H7 (cell line): Measurements from ENCODE around the gene USP32. TPM values are rescaled to one million over a fixed set of nuclear protein-coding genes. Genes with fewer than 3 reads are reported as not detected.
"Not testable (repeated sequence)": the region's sequence is repeated elsewhere in the genome, so short reads cannot be mapped to it uniquely, and the experiment has no call there.

Experiments
- DNase-seq: peaks from one replicate; pipeline ENCODE4 v3.0.0; 2012
- H3K27me3 ChIP-seq: 2 replicates; pipeline ENCODE4 v1.6.0; 2011; ENCODE audit warnings: mild to moderate bottlenecking, low read length; ENCODE audit not compliant: control insufficient read depth, insufficient read depth
- H3K36me3 ChIP-seq: replicated peaks from 2 replicates; pipeline ENCODE4 v1.5.1; 2011; ENCODE audit warnings: low read length; ENCODE audit not compliant: control insufficient read depth, insufficient read depth
- H3K4me3 ChIP-seq: 2 replicates; pipeline ENCODE4 v1.5.1; 2011; ENCODE audit warnings: low read depth, mild to moderate bottlenecking, control low read depth, low read length, moderate library complexity; ENCODE audit not compliant: insufficient read depth
- total RNA-seq: library from RNA; depleted of rRNA; stranded (reverse); fragments of >200 nt; shearing (Covaris generic); gene quantifications from 2 replicates; pipeline ENCODE4 v1.2.3, GENCODE V29; 2014; rRNA removed

The USP32 gene, protein sequence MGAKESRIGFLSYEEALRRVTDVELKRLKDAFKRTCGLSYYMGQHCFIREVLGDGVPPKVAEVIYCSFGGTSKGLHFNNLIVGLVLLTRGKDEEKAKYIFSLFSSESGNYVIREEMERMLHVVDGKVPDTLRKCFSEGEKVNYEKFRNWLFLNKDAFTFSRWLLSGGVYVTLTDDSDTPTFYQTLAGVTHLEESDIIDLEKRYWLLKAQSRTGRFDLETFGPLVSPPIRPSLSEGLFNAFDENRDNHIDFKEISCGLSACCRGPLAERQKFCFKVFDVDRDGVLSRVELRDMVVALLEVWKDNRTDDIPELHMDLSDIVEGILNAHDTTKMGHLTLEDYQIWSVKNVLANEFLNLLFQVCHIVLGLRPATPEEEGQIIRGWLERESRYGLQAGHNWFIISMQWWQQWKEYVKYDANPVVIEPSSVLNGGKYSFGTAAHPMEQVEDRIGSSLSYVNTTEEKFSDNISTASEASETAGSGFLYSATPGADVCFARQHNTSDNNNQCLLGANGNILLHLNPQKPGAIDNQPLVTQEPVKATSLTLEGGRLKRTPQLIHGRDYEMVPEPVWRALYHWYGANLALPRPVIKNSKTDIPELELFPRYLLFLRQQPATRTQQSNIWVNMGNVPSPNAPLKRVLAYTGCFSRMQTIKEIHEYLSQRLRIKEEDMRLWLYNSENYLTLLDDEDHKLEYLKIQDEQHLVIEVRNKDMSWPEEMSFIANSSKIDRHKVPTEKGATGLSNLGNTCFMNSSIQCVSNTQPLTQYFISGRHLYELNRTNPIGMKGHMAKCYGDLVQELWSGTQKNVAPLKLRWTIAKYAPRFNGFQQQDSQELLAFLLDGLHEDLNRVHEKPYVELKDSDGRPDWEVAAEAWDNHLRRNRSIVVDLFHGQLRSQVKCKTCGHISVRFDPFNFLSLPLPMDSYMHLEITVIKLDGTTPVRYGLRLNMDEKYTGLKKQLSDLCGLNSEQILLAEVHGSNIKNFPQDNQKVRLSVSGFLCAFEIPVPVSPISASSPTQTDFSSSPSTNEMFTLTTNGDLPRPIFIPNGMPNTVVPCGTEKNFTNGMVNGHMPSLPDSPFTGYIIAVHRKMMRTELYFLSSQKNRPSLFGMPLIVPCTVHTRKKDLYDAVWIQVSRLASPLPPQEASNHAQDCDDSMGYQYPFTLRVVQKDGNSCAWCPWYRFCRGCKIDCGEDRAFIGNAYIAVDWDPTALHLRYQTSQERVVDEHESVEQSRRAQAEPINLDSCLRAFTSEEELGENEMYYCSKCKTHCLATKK (N-terminal part only)
- 60.2 and 91.5 TPM in 2 replicates for total RNA-seq

DNA sequence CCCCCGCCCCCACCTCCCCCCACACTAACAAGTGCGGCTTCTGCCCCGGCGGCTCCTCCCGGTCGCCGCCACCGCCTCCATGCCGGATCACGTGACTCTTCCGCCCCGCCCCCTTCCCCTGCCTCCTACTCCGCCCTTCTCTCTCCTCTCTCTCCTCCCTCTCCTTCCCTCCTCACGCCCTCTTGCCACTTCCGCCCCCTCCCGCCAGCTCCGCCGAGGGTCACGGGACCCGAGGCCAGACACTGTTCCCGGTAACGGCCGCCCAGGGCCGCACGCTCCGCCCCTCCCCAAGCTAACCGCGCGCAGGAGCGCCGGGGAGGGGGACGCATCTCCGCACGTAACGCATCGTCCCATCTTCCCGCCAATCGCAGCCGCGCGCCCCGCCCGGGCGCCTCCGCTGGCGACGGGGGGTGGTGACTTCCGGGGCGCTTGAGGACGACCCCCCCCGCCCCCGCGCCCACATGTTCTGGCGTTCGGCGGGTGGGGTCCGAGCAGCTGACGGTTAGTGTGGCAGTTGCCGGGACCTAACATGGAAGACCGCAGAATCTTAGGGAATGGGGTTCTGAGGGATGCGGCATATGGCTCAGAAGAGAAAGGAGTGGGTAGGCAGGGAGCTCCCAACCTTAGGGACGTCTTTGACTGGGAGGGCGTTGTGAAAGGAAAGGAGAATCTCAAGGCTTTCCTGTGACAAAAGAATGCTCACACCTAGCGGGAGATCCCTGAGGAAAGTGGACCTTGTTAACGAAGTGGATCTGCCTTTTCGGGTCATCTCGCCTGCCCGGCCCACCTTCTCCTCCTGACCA is at the start of gene USP32:
USP32 (minus strand) TSS at position 92 of the 803 bp plus-strand sequence. CDS start 194 bp downstream, outside the sequence.
- DNase-seq, result peak; percentile 97
- Histone ChIP-seq H3K36me3 (no peaks in the 10 kb centered on the region), H3K27me3 (no peaks in the 10 kb centered on the region), H3K4me3 (peak within 1 kb of the TSS; percentile 97)

DNA sequence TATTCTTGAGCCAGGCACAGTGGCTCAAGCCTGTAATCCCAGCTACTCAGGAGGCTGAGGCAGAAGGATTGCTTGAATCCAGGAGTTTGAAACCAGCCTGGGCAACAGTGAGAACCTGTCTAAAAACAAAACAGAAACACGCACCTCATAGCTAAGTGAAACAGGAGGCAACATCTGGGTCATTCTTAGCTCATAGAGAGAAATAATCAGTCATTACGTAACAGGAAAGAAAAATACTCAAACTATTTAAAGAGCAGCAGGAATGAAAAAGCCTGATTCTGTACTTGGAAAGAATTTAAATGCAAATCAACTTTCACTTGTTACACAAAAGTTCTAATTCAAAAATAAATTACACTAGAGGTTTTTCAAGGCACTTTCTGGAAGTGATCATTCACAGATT is 47.6 kb upstream of the USP32 start:
- Histone ChIP-seq H3K4me3 (no peak overlapping the region), H3K36me3 (no peaks in the 10 kb centered on the region), H3K27me3 (no peaks in the 10 kb centered on the region)
- DNase-seq, result no peak

DNA sequence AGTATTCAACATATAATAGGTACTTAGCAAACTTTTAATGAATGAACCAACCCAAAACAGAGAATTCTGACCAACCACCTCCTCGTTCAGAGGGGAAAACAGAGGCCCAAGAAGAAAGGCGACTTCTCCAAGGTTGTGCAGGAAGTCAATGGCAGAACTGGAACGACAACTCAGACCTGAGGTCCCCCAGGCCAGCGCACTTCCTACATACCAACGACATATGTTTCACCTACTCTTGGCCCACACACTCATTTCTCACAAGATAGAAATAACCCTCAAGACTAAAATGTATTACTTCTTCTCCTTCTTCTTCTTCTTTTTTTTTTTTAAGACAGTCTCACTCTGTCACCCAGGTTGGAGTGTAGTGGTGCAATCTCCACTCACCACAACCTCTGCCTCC is 44.7 kb upstream of the USP32 start:
- Histone ChIP-seq H3K4me3 (no peak overlapping the region), H3K36me3 (no peaks in the 10 kb centered on the region), H3K27me3 (no peaks in the 10 kb centered on the region)
- DNase-seq, result no peak

DNA sequence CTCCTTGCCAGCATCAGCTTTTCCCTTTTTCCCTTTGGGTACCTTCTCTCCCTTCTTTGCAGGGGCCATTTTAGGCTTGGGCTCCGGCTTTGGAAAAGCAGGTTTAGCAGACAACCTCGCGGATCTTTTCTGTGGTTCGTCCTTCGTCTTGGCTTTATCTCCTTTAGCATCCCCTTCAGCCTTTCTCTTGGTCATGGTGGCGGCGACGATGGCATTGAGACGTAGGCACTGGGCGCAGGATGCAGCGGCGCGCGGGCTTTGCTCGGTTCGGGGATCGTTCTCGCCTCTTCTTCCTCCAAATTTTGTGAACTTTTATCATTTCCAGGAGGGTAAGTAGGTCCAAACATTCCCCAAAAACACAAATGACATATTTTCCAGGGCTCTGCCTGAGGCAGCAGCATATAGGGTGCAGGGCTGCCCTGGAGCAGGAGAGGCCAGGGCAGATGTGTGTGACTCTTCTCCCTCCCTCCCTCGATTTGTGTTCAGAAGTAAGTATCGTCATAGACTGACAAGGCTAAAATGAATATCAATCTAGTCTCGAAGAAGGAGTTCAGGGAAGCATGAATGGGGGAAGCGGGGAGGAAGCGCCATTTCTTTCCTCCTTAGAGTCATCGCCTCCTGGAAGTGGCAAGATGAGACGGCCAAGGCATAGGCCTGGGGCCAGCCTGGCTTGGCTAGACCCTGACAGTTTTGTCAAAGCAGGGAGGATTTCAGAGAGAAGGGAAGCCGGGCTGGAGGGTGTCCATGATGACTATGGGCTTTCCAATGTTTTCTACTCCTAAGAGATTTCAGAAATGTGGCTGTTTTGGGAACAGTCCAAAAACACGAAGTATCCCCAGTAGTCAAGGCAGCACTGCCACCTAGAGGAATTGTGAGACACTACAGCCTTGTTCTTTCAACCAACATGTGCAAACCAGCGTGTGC is 43.6 kb upstream of the USP32 start:
- no peaks in the 10 kb centered on the region for H3K27me3 ChIP-seq
- peak; percentile 83 for DNase-seq
- H3K36me3 ChIP-seq, result no peaks in the 10 kb centered on the region
- no peak overlapping the region for H3K4me3 ChIP-seq

DNA sequence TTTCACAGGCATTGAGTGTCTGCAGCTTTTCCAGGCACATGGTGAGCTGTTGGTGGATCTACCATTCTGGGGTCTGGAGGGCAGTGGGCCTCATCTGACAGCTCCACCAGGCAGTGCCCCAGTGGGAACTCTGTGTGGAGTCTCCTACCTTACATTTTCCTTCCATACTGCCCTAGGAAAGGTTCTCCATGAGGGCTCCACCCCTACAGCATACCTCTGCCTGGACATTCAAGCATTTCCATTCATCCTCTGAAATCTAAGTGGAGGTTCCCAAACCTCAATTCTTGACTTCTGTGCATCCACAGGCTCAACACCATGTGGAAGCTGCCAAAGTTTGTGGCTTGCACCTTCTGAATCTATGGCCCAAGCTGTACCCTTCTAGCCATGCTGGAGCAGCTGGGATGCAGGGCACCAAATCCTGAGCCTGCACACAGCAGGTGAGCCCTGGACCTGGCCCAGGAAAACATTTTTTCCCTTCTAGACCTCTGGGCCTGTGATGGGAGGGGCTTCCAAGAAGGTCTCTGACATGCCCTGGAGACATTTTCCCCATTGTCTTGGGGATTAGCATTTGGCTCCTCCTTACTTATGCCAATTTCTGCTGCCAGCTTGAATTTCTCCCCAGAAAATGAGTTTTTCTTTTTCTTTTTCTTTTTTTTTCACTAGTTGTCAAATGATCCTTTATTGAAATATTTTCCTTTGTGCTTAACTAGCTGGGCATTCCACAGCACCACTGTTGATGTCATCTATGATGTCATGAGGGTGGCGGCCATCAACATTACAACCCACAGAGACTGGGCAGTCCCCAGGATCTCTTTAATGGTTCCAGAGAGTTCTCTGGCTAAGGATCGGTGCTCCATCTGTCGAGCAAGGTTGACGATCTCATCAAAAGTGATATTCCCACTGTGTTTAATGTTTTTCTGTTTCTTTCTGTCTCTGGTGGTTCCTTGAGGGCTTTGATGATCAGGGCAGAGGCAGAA is 41.4 kb upstream of the USP32 start:
- DNase-seq, H3K27me3 ChIP-seq, H3K36me3 ChIP-seq, H3K4me3 ChIP-seq: not testable (repeated sequence)

DNA sequence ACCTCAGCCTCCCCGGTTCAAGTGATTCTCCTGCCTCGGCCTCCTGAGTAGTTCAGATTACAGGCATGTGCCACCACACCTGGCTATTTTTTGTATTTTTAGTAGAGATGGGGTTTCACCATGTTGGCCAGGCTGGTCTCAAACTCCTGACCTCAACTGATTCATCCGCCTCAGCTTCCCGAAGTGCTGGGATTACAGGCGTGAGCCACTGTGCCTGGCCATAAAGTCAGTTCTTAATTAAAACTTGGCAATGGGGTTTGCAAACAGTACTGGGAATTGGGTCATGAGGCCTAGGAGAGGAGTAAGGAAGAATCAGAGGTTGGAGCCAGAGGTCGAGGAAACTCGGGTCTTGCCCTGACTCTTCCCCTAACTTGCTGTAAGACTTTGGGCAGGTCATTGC is 38.6 kb upstream of the USP32 start:
- H3K4me3 ChIP-seq, DNase-seq, H3K36me3 ChIP-seq, H3K27me3 ChIP-seq: not testable (repeated sequence)

DNA sequence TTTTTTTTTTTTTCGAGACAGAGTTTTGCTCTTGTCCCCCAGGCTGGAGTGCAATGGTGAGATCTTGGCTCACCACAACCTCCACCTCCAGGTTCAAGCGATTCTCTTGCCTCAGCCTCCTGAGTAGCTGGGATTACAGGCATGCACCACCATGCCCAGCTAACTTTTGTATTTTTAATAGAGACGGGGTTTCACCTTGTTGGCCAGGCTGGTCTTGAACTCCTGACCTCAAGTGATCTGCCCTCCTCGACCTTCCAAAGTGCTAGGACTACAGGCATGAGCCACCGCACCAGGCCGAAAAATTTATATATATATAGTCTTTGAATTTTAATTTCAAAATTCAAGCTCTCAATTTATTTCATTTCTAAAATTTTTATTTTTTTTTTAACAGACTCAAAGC is 36.6 kb upstream of the USP32 start:
- not testable (repeated sequence) for DNase-seq

DNA sequence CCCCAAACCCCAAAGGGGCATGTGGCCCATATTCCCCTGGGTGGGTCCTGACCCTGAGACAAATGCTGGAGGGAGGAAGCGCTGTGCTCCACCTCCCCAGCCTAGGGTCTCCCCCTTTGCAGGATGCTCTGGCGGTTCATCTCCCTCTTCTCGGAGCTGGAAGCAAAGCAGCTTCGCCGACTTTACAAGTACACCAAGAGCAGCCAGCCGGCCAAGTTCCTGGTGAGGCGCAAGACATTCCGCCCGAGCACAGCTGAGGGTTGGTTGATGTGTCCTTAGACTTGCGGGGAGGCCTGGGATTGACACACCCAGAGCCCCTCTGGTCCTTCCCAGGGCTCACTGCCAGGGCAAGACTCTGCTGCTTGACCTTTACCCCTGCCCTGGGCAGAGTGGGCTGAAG is 34.7 kb upstream of the USP32 start:
- Histone ChIP-seq H3K27me3 (peaks cover 9% of the 10 kb centered on the region), H3K4me3 (no peak overlapping the region), H3K36me3 (no peaks in the 10 kb centered on the region)
- no peak for DNase-seq

More for the DNA sequence above, 36.6 kb upstream of the USP32 start:
- H3K36me3 ChIP-seq, H3K4me3 ChIP-seq, H3K27me3 ChIP-seq: not testable (repeated sequence)

DNA sequence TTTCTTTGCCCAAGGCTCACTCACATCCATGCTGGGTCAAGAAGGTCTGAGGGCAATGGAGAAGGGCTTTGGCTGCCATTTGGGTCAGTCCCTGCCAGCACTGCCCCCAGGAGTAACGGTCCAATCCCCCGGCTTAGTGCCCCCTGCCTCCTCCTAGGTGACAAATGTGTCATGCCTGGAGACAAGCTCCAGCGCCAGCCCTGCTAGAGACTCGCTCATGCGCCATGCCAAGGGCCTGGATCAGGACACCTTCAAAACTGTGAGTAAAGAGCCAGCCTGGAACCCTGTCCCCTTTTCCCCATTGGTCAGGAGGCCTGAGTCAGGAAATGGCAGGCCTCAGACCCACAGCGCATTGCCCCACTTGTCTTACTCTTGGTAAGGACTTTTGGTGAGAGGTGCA is 33.7 kb upstream of the USP32 start:
- Histone ChIP-seq H3K4me3 (no peak overlapping the region), H3K36me3 (no peaks in the 10 kb centered on the region), H3K27me3 (peaks cover 9% of the 10 kb centered on the region)
- no peak for DNase-seq

DNA sequence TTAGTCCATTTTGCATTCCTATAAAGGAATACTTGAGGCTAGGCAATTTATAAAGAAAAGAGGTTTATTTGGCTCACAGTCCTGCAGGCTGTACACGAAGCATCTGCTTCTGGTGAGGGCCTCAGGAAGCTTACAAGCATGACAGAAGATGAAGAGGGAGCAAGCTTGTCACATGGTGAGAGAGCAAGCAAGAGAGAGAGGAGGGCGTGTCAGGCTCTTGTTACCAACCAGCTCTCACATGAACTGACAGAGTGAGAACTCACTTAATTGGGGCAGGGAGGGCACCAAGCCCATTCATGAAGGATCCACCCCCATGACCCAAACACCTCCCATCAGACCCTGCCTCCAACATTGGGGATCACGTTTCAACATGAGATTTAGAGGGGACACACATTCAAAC is 31.9 kb upstream of the USP32 start:
- Histone ChIP-seq H3K36me3 (no peaks in the 10 kb centered on the region), H3K27me3 (peaks cover 9% of the 10 kb centered on the region), H3K4me3 (no peak overlapping the region)
- no peak for DNase-seq

DNA sequence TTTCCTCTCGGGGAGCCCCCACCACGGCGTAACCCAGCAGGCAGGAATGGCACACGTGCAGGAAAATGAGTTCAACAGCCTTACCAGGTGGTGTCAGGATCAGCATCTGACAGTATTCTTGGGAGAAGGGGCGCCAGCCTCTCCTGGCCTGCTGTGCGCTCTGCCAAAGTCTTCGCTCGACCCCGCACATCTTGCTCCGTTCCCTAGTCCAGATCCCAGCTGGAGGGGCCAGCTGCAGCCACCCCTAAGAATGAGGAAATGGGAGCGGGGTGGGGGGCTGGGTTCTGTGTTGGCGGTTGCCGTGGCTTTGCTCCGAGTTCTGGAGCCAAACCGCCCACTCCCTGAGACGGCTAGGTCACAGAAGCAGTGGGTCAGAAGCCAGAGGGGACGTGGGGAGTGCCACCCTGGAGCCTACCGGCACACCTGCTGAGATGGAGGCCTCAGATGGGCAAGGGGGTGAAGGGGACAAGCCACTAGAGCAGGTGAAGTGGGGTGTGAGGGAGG is 30.3 kb upstream of the USP32 start, which contains the start of gene CHCT1:
CHCT1 (plus strand) TSS at position 328 of the 504 bp plus-strand sequence; CDS start at position 432, 104 bp downstream.
- H3K27me3 ChIP-seq, result peaks cover 9% of the 10 kb centered on the region
- no peaks in the 10 kb centered on the region for H3K36me3 ChIP-seq
- peak within 1 kb of the TSS; percentile 54 for H3K4me3 ChIP-seq
- peak; percentile 64 for DNase-seq
